ENCODE measurements around the gene DEFB129. TPM values are rescaled to one million over a fixed set of nuclear protein-coding genes. Genes with fewer than 3 reads are reported as not detected.

The DEFB129 gene
- total RNA-seq, 1 experiment from 2014 or later = not detected

DNA sequence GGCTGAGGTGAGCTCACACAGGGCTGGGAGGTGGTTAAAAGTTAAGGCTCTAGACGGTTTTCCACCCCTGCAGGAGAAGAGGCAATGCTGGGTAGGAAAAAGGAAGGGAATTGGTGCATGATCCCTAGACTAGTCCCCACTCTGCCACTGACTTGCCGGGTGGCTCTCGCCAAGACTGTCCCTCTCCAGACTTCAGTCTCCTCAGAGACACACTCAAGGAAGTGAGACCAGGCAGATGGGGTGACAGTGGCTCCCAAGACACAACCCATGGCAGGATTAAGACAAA, 50.4 kb downstream of the DEFB129 start:
- no CpG with 5 or more reads among the region's 3 CpGs for WGBS (ENCODE audit: extremely low coverage, insufficient read length, low lambda C conversion rate)
- H2AFZ ChIP-seq (ENCODE audit: low read length) = no peak overlapping the region
- no peak overlapping the region for H3K56ac ChIP-seq (ENCODE audit: insufficient read length, low read depth, low read length)
- H3K14ac ChIP-seq (ENCODE audit: insufficient read depth, low read length) = no peak overlapping the region
- no peak overlapping the region for H2BK120ac ChIP-seq (ENCODE audit: low read depth, low read length, poor library complexity, severe bottlenecking)
- no peak overlapping the region for H3T11ph ChIP-seq (ENCODE audit: low read length)
- no peak overlapping the region for H2BK20ac ChIP-seq (ENCODE audit: low read depth, low read length, poor library complexity, severe bottlenecking)
- no peak overlapping the region for H3K9ac ChIP-seq (ENCODE audit: extremely low read depth, insufficient read length, low read length)
- no peaks in the 10 kb centered on the region for H3K9me3 ChIP-seq (ENCODE audit: control insufficient read depth, low read depth, low read length)
- no peaks in the 10 kb centered on the region for H3K23me2 ChIP-seq (ENCODE audit: insufficient read length, low read depth, low read length, poor library complexity, severe bottlenecking)
- DNase-seq = no peak
- no peaks in the 10 kb centered on the region for H4K20me1 ChIP-seq (ENCODE audit: control insufficient read depth, insufficient read depth, insufficient read length)
- H4K8ac ChIP-seq (replicated peaks; ENCODE audit: insufficient read length, low read depth, low read length) = no peak overlapping the region
- no peak overlapping the region; a peak in 1 of 7 replicates for H3K27ac Mint-ChIP-seq
- no peak overlapping the region for H3K18ac ChIP-seq (ENCODE audit: insufficient read length, low read depth, low read length)
- no peak overlapping the region for H3K4me3 Mint-ChIP-seq
- H3K36me3 Mint-ChIP-seq (ENCODE audit: insufficient read depth in 1 of 3, low read depth in 3 of 3) = peaks cover 38 to 61% (median 39%) of the 10 kb centered on the region in 3 experiments
- no peak overlapping the region for H2BK12ac ChIP-seq (ENCODE audit: insufficient read length, low read depth, low read length)
- no peak overlapping the region for H4K5ac ChIP-seq (ENCODE audit: insufficient read length, low read depth, low read length)
- H3K27ac ChIP-seq (ENCODE audit: insufficient read length, low read depth, low read length) = no peak overlapping the region
- H2BK5ac ChIP-seq (ENCODE audit: insufficient read length, low read length) = no peak overlapping the region
- H3K79me1 ChIP-seq (ENCODE audit: insufficient read depth, low read depth, low read length, poor library complexity, severe bottlenecking) = no peaks in the 10 kb centered on the region
- TF ChIP-seq, protein P1, sequence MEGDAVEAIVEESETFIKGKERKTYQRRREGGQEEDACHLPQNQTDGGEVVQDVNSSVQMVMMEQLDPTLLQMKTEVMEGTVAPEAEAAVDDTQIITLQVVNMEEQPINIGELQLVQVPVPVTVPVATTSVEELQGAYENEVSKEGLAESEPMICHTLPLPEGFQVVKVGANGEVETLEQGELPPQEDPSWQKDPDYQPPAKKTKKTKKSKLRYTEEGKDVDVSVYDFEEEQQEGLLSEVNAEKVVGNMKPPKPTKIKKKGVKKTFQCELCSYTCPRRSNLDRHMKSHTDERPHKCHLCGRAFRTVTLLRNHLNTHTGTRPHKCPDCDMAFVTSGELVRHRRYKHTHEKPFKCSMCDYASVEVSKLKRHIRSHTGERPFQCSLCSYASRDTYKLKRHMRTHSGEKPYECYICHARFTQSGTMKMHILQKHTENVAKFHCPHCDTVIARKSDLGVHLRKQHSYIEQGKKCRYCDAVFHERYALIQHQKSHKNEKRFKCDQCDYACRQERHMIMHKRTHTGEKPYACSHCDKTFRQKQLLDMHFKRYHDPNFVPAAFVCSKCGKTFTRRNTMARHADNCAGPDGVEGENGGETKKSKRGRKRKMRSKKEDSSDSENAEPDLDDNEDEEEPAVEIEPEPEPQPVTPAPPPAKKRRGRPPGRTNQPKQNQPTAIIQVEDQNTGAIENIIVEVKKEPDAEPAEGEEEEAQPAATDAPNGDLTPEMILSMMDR (conservative IDR thresholded peaks at IDR 0.05) = no peak
- no peak overlapping the region for H4K91ac ChIP-seq (ENCODE audit: insufficient read length, low read depth, low read length)
- H3K9me3 Mint-ChIP-seq = peaks cover 2 to 6% of the 10 kb centered on the region in 2 experiments; a peak in 3 of 5 replicates
- H3K4me1 ChIP-seq (ENCODE audit: insufficient read depth, low read length) = 0 out of 2 replicates have a peak, but pooled peaks cover 4% of the 10 kb centered on the region
- H2BK15ac ChIP-seq (ENCODE audit: low read depth, low read length) = no peak overlapping the region
- H3K4ac ChIP-seq (ENCODE audit: low read depth, low read length) = no peak overlapping the region
- H3K79me2 ChIP-seq (ENCODE audit: insufficient read depth, low read length) = no peaks in the 10 kb centered on the region
- H3K23ac ChIP-seq (ENCODE audit: insufficient read length, low read depth, low read length) = no peak overlapping the region
- H3K4me2 ChIP-seq (ENCODE audit: insufficient read depth, insufficient read length, low read length) = no peak overlapping the region
- H2AK5ac ChIP-seq (ENCODE audit: insufficient read length, low read length) = no peak overlapping the region
- no peaks in the 10 kb centered on the region; the same call in 1 of the 2 replicates for H3K27me3 Mint-ChIP-seq (ENCODE audit: low read depth)
- H3K27me3 ChIP-seq (ENCODE audit: insufficient read depth, low read length) = no peaks in the 10 kb centered on the region
- H3K4me1 Mint-ChIP-seq = peaks cover 5 to 7% of the 10 kb centered on the region in 2 experiments

Data from H9 (cell line).